GM04504 (cell line): Measurements from ENCODE around the gene JAG1.

Source experiments
- DNase-seq: peaks from one replicate; pipeline ENCODE4 v3.0.0-alpha.2; 2012; ENCODE audit warnings: low read depth

Gene JAG1

GRCh38 chr20:10652660-10653261 is 21.0 kb downstream of the JAG1 start:
- no peak for DNase-seq

- no peak for DNase-seq
These were observed 21.6 kb downstream of the JAG1 start for GRCh38 chr20:10652185-10652584.

GRCh38 chr20:10651227-10651990 is 22.4 kb downstream of the JAG1 start:
- no peak for DNase-seq

DNA sequence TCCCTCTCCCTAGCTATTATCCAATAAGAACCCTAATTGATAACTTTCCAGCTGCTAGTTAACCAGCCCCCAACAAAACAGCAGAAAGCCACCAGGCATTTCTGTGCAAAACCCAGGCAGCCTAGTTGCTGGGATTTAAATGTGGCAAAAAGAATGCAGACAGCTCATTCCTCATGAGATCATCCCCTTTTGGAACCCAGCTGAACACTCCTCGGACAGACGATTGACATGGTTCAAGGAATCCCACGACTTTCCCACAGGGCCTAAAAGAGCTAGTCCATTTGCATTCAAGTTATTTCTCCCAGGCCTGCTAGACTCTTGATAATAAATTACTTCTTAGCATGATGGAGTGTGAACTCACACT is 24.0 kb downstream of the JAG1 start:
- DNase-seq: no peak

DNA sequence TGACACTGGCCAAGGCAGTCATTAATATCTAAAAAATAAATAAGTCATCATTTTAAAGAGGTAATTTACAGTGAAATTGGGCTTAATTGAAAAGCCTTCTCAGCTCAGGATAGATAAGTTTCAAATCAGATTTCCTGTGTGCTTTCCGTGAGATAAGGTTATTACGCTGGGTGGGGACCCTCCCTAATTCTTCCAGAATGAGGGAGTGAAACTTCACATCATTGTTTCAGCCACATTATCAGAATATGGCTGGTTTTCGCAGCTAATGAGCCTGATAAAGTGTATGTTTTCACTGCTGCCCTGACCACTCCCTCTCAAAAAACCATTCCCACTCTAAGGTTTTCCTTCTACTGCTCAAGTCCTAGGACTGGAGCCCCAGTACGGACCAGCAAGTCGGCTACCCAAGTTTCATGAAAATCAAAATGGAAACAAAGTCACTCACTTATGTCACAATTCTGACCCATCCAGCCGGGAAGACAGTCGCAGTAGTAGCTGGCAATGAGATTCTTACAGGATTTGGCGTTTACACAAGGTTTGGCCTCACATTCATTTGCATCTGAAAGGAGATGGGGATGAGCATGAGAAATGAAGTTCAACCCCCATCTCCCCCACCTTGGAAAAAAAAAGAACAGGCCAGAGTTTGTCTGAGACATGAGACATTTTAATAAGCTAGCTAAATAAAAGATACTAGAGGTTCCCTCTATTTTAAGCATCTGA is 24.6 kb downstream of the JAG1 start:
- DNase-seq: no peak

- no peak for DNase-seq
These were observed 25.1 kb downstream of the JAG1 start for GRCh38 chr20:10648651-10649050.

DNA sequence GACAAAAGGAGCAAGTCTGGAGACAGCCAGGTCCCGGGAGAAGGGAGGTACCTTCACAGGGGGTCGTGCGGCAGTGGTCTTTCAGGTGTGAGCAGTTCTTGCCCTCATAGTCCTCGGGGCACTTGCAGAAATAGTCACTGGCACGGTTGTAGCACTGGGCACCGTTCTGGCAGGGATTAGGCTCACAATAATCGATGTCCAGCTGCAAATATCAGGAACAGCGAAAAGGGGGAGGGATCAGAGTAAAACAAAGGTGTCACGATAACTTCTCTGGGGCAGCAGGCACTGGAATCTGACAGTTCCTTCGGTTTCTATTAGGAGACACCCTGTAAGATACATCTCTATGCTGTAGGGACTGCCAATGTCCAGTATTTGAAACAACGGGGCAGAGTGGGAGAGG is 25.9 kb downstream of the JAG1 start:
- DNase-seq: no peak

GRCh38 chr20:10647471-10647870 is 26.3 kb downstream of the JAG1 start:
- no peak for DNase-seq

DNA sequence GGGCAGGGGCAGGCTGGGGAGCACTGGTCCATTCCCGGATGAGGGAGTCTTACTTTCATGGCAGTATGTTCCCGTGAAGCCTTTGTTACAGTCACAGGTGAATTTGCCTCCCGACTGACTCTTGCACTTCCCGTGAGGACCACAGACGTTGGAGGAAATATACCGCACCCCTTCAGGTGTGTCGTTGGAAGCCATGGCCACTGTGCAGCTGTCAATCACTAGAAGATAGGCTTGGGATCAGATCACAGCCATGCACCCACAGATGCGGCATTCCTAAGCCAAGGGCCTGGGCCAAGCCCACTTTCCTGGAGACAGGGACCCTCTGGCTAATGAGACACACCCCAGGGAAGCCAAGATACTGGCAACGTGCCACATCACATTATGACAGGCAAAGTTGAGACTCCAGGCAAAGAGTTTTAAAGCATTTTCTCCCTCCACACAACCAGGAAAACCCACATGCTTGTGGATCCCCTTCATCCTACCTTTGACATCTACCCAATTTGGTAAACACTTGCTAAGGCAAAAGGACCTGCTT is 26.8 kb downstream of the JAG1 start:
- DNase-seq: no peak

DNA sequence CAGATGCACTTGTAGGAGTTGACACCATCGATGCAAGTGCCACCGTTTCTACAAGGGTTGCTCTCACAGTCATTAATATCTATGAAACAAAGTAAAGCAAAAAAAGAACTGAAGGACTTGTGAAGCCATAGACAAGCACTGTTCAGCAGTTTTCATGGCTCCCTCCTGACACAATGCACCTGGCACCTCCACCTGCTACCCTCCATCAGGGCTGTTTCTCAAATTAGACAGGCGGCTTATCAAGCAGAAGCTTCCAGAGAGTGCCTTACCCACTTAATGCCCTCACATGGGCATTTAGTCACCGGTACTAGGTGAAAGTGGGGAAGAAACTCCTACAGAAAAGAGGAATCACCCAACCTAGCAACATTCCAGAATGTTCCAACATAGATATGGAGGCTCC is 27.8 kb downstream of the JAG1 start:
- DNase-seq: no peak

- no peak for DNase-seq
These were observed 28.6 kb downstream of the JAG1 start for GRCh38 chr20:10645205-10645570.

- DNase-seq: no peak
These were observed 29.2 kb downstream of the JAG1 start for GRCh38 chr20:10644458-10645204.

DNA sequence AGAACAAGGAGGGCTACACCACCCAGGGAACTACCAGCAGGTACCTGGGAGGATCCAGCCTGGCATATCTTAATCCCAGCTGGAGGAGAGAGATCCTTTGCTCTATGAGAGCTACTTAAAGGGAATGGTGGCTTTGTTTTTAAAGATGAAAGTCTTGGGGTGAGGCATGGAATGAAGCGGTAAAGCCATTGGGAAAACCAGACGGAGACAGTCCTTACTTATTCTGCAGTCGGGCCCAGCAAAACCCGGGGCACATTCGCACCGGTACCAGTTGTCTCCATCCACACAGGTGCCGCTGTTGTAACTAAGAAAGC is 30.3 kb downstream of the JAG1 start:
- no peak for DNase-seq

DNA sequence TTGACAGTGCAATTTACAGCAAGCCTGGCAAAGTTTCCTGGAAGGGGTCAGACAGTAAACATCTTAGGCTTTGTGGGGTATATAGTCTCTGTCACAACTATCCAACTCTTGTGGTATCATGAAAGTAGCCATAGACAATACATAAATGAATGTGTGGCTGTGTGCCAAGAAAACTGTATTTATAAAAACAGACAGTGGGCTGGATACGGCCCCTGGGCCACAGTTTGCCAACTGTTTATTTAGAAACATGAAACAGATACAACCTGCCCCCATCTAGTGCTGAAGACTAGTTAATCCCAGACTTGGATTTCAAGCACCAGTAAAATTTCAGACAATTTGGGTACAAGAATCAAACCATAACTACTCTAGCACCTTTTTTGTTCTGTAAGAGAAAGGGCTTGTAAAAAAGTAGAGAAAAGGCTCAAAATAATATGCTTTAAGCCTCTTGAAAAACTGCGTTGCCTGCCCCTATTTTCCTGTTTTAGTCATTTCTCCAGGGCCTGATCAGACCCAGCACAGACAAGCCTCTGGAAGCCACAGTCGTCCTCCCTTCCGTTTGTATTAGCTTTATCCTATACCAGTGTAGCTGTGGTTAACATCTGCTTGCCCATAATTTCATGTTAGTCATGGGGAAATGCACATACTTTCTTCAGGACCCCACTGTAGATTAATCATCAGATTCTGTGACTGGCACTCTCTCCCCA is 30.8 kb downstream of the JAG1 start:
- DNase-seq: no peak

- no peak for DNase-seq
These were observed 31.9 kb downstream of the JAG1 start for GRCh38 chr20:10641893-10642292.

DNA sequence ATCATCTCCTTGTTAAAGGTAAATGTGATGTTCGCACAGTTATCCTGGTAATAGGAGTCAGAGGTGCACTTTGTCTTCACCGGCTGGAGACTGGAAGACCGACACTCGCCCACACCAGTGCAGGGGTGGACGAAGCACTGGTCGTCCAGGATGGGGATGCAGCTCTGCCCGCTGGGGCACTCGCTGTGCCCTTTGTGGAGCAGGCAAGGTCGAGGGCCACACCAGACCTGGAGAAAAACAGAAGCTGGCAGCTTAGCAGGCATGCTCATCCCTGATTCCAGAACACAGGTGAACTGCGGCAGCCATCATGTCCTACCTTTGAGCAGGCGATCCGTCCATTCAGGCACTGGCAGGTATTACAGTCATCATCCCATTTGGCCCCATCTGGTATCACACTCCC is 32.3 kb downstream of the JAG1 start:
- no peak for DNase-seq

- DNase-seq: no peak
These were observed 32.9 kb downstream of the JAG1 start for GRCh38 chr20:10640897-10641296.

- no peak for DNase-seq
These were observed 33.9 kb downstream of the JAG1 start for GRCh38 chr20:10639737-10640556.

GRCh38 chr20:10639077-10639736 is 34.6 kb downstream of the JAG1 start:
- no peak for DNase-seq

GRCh38 chr20:10637563-10637962 is 36.2 kb downstream of the JAG1 start:
- no peak for DNase-seq
